ENCODE measurements around the gene R3HCC1L.
A peak's percentile ranks its signal among the peaks of the same experiment; 100 is the strongest.

R3HCC1L gene

DNA sequence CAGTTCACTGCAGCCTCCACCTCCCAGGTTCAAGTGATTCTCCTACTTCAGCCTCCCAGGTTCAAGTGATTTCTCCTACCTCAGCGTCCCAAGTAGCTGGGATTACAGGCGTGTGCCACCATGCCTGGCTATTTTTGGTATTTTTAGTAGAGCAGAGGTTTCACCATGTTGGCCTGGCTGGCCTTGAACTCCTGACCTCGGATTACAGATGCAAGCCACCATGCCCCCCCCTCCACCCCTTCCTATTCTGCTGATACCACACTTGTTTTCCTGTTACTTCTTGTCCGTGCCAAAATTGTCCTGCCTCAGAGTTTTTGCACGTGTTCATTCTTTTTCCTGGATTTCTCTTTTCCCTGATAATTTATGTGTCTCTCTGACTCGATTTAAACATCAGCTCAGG lies 62.5 kb downstream of the R3HCC1L start:
- no peak overlapping the region for H3K4me3 ChIP-seq

GRCh38 chr10:98201760-98202159 lies 67.3 kb downstream of the R3HCC1L start:
- H4K20me1 ChIP-seq, result peaks cover 0 to 95% (median 20%) of the 10 kb centered on the region in 11 experiments; a peak in 10 of 22 replicates
- H3K4me2 ChIP-seq, result no peak overlapping the region
- peaks cover 0 to 54% (median 20%) of the 10 kb centered on the region in 11 experiments; a peak in 16 of 22 replicates for H3K36me3 ChIP-seq
- no peak overlapping the region for H3K27ac ChIP-seq
- no peaks in the 10 kb centered on the region for H3K9me3 ChIP-seq (replicated peaks in 1 of 11)
- no peak overlapping the region for H3K9ac ChIP-seq
- H3K27me3 ChIP-seq, result no peaks in the 10 kb centered on the region
- TF ChIP-seq Cebpa-rat (IDR thresholded peaks at IDR 0.05), result no peak
- H3K4me3 ChIP-seq, result no peak overlapping the region
- H3K4me1 ChIP-seq, result peaks cover 0 to 5% (median 0%) of the 10 kb centered on the region in 10 experiments; a peak in 6 of 20 replicates

More for the DNA sequence above, 62.5 kb downstream of the R3HCC1L start:
- Histone ChIP-seq H3K27me3 (no peaks in the 10 kb centered on the region), H3K4me2 (0 out of 22 replicates have a peak overlapping the region, but pooled peaks of 1 of the 11 experiments have one; percentile 13), H3K27ac (no peak overlapping the region), H3K36me3 (peaks cover 22 to 70% (median 45%) of the 10 kb centered on the region in 11 experiments), H3K4me1 (peaks cover 0 to 11% (median 0%) of the 10 kb centered on the region in 10 experiments; a peak in 8 of 20 replicates), H3K9me3 (replicated peaks in 1 of 11) (peaks cover 19 to 27% (median 26%) of the 10 kb centered on the region in 11 experiments), H4K20me1 (peaks cover 0 to 59% (median 11%) of the 10 kb centered on the region in 11 experiments; a peak in 6 of 22 replicates), H3K9ac (no peak overlapping the region)
- no peak for TF ChIP-seq Cebpa-rat (IDR thresholded peaks at IDR 0.05)

DNA sequence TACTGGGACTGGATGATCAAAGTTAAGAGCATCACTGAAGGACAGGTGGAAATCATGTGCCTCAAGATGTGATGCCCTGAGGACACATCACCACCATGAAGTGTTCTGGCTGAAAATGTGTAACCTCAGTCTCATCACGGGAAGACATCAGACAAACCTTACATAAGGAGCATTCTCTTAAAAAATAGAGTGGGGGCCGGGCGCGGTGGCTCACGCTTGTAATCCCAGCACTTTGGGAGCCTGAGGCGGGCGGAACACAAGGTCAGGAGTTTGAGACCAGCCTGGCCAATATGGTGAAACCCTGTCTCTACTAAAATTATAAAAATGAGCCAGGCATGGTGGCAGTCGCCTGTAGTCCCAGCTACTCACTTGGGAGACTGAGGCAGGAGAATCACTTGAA lies 67.9 kb downstream of the R3HCC1L start:
- H3K27me3 ChIP-seq, result no peaks in the 10 kb centered on the region

DNA sequence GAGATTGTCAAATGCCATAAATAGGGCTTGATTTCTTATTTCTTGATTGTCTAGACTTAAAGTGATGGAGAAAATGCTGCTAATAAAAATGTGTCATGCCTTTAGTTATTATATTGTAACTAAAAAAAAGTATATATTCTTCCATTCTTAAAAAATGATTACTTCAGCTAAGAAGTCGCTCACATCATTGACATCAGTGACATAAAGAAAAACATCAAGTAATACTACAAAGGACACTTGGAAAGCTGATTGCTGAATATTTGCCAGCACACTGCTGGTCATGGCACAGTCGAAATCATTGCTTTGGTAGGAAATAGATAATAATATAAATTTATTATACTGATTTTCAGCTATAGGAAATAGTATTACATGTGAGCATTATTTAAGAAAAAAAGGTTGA lies 70.9 kb downstream of the R3HCC1L start:
- peaks cover 23 to 84% (median 50%) of the 10 kb centered on the region in 11 experiments for H3K36me3 ChIP-seq
- no peaks in the 10 kb centered on the region for H3K4me1 ChIP-seq
- H3K9ac ChIP-seq, result no peak overlapping the region
- TF ChIP-seq Cebpa-rat (IDR thresholded peaks at IDR 0.05), result no peak
- peaks cover 0 to 78% (median 20%) of the 10 kb centered on the region in 11 experiments; a peak in 10 of 22 replicates for H4K20me1 ChIP-seq
- H3K27me3 ChIP-seq, result no peaks in the 10 kb centered on the region
- H3K9me3 ChIP-seq (replicated peaks in 1 of 11), result no peaks in the 10 kb centered on the region
- H3K4me3 ChIP-seq, result no peak overlapping the region
- H3K4me2 ChIP-seq, result no peak overlapping the region
- no peak overlapping the region for H3K27ac ChIP-seq

More for the DNA sequence above, 67.9 kb downstream of the R3HCC1L start:
- H3K9ac ChIP-seq, result no peak overlapping the region
- no peak overlapping the region for H3K4me2 ChIP-seq
- no peaks in the 10 kb centered on the region for H3K9me3 ChIP-seq (replicated peaks in 1 of 11)
- H3K4me3 ChIP-seq, result no peak overlapping the region
- peaks cover 0 to 60% (median 23%) of the 10 kb centered on the region in 11 experiments; a peak in 18 of 22 replicates for H3K36me3 ChIP-seq
- no peak overlapping the region for H3K27ac ChIP-seq
- H3K4me1 ChIP-seq, result no peaks in the 10 kb centered on the region; a peak in 1 of 20 replicates
- H4K20me1 ChIP-seq, result peaks cover 0 to 95% (median 20%) of the 10 kb centered on the region in 11 experiments; a peak in 10 of 22 replicates
- no peak for TF ChIP-seq Cebpa-rat (IDR thresholded peaks at IDR 0.05)

GRCh38 chr10:98208925-98209324 lies 74.5 kb downstream of the R3HCC1L start:
- Histone ChIP-seq H4K20me1 (peaks cover 0 to 77% (median 9%) of the 10 kb centered on the region in 11 experiments; a peak in 10 of 22 replicates), H3K36me3 (peaks cover 43 to 89% (median 57%) of the 10 kb centered on the region in 11 experiments), H3K4me1 (no peaks in the 10 kb centered on the region), H3K27ac (no peak overlapping the region), H3K9me3 (replicated peaks in 1 of 11) (no peaks in the 10 kb centered on the region), H3K4me2 (no peak overlapping the region), H3K4me3 (no peak overlapping the region), H3K27me3 (no peaks in the 10 kb centered on the region), H3K9ac (no peak overlapping the region)
- no peak for TF ChIP-seq Cebpa-rat (IDR thresholded peaks at IDR 0.05)

DNA sequence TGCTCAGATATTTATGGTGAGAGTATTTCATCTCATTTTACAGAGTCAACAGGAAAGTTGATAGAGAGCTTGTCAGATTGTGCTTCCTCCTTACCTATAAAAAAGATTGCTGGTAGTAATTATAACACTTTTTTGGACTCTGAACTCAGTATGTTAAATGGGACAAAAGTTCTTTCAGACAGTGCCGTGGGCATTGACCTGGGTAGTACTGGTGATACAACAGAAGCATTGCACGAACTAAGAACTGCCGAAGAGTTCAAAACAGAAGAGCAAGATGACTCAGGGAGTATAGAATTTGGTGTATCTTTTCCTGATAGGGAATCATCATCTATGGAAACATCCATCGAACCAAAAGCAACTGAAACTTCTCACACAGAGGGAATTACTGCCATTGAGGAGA lies 75.0 kb downstream of the R3HCC1L start:
- peaks cover 0 to 77% (median 4%) of the 10 kb centered on the region in 11 experiments; a peak in 10 of 22 replicates for H4K20me1 ChIP-seq
- TF ChIP-seq Cebpa-rat (IDR thresholded peaks at IDR 0.05), result no peak
- no peaks in the 10 kb centered on the region for H3K27me3 ChIP-seq
- H3K4me3 ChIP-seq, result no peak overlapping the region
- H3K27ac ChIP-seq, result no peak overlapping the region
- H3K36me3 ChIP-seq, result peaks cover 43 to 89% (median 57%) of the 10 kb centered on the region in 11 experiments
- H3K4me2 ChIP-seq, result no peak overlapping the region
- no peaks in the 10 kb centered on the region for H3K9me3 ChIP-seq (replicated peaks in 1 of 11)
- no peak overlapping the region for H3K9ac ChIP-seq
- no peaks in the 10 kb centered on the region for H3K4me1 ChIP-seq

GRCh38 chr10:98212196-98212595 lies 77.7 kb downstream of the R3HCC1L start:
- H3K36me3 ChIP-seq, result peaks cover 54 to 98% (median 70%) of the 10 kb centered on the region in 11 experiments
- peaks cover 0 to under 1% (median 0%) of the 10 kb centered on the region in 10 experiments; a peak in 3 of 20 replicates for H3K4me1 ChIP-seq
- H3K9ac ChIP-seq, result no peak overlapping the region
- no peak for TF ChIP-seq Cebpa-rat (IDR thresholded peaks at IDR 0.05)
- no peak overlapping the region for H3K4me3 ChIP-seq
- peaks cover 0 to 76% (median 4%) of the 10 kb centered on the region in 11 experiments; a peak in 12 of 22 replicates for H4K20me1 ChIP-seq
- H3K27ac ChIP-seq, result no peak overlapping the region
- no peak overlapping the region for H3K4me2 ChIP-seq
- peaks cover 11 to 15% (median 12%) of the 10 kb centered on the region in 11 experiments; a peak in 21 of 22 replicates for H3K9me3 ChIP-seq (replicated peaks in 1 of 11)
- H3K27me3 ChIP-seq, result no peaks in the 10 kb centered on the region

GRCh38 chr10:98213740-98214139 lies 79.3 kb downstream of the R3HCC1L start:
- H3K27me3 ChIP-seq, result no peaks in the 10 kb centered on the region
- H4K20me1 ChIP-seq, result peaks cover 0 to 84% (median 4%) of the 10 kb centered on the region in 11 experiments; a peak in 12 of 22 replicates
- H3K36me3 ChIP-seq, result peaks cover 50 to 87% (median 59%) of the 10 kb centered on the region in 11 experiments
- H3K4me2 ChIP-seq, result no peak overlapping the region
- H3K4me1 ChIP-seq, result peaks cover 0 to 14% (median 0%) of the 10 kb centered on the region in 10 experiments; a peak in 8 of 20 replicates
- TF ChIP-seq Cebpa-rat (IDR thresholded peaks at IDR 0.05), result no peak
- peaks cover 16 to 27% (median 21%) of the 10 kb centered on the region in 11 experiments for H3K9me3 ChIP-seq (replicated peaks in 1 of 11)
- no peak overlapping the region for H3K4me3 ChIP-seq
- no peak overlapping the region for H3K9ac ChIP-seq
- H3K27ac ChIP-seq, result no peak overlapping the region

GRCh38 chr10:98215373-98215772 lies 80.9 kb downstream of the R3HCC1L start:
- no peak overlapping the region for H3K4me2 ChIP-seq
- H3K27me3 ChIP-seq, result no peaks in the 10 kb centered on the region
- H3K9ac ChIP-seq, result no peak overlapping the region
- peaks cover 0 to 14% (median 0%) of the 10 kb centered on the region in 10 experiments; a peak in 8 of 20 replicates for H3K4me1 ChIP-seq
- H3K36me3 ChIP-seq, result peaks cover 47 to 86% (median 60%) of the 10 kb centered on the region in 11 experiments; a peak in 21 of 22 replicates
- no peak for TF ChIP-seq Cebpa-rat (IDR thresholded peaks at IDR 0.05)
- peaks cover 31 to 43% (median 36%) of the 10 kb centered on the region in 11 experiments for H3K9me3 ChIP-seq (replicated peaks in 1 of 11)
- H3K4me3 ChIP-seq, result no peak overlapping the region
- H4K20me1 ChIP-seq, result peaks cover 0 to 82% (median 4%) of the 10 kb centered on the region in 11 experiments; a peak in 12 of 22 replicates
- no peak overlapping the region for H3K27ac ChIP-seq

Data from BLaER1 treated with 17β-estradiol and CSF1 and Interleukin-3, amounts not matched to agents 10 nM and 100 nM (cell line).